ENCODE measurements around the gene SMIM35. TPM values are rescaled to one million over a fixed set of nuclear protein-coding genes. Genes with fewer than 3 reads are reported as not detected.

SMIM35 gene
- total and polyA plus RNA-seq, 2 donors (not counting 3 experiments of a cell fraction or from before 2014, with no cell fraction given), result not detected

DNA sequence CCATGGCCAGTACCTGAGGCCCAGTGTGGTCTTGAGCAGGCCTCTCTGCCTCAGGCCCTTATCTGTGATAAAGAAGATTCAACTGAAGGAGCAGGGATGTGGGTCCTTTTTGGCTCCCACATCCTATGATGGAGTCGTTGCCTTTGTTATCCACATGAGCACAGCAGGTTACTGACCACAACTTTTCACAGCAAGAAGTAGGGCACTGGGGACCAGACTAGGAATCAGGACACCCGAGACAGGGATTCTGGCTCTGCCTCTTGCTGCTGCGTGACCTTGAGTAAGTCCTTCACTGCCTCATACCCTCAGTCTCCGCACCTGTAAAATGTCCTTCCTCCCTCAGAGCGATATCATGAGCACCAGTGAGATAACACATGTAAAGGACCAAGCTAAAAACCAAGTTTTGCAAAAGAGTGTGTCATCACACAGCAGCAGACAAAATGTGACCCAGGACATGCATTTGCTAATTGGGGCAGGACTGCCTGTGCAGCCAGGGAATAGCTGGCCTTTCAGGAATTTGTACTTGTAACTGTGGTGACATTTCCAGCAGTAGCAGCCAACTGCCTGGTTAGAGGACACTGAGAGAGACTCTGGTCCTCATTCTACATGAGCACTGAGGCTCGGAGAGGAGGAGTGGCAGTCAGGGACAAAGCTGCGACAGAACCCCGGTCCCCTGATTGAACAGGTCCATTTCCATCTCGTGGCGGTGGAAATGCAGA is 13.2 kb upstream of the SMIM35 start:
- no peaks in the 10 kb centered on the region for H3K79me2 ChIP-seq (ENCODE audit: control insufficient read depth, insufficient read depth, low read length)
- ChIA-PET POLR2A (no interaction called here), CTCF (interaction anchor here (1.0 to 1.1 kb wide), 2 partner anchors 47 to 99 kb away, joined by 3 to 5 read pairs; no protein-coding TSS in a partner anchor)
- no TSS peak for BruUV-seq (replicated peaks)
- DNase-seq (ENCODE audit: low read depth, low spot score), result no peak
- H3K9me1 ChIP-seq (replicated peaks; ENCODE audit: control insufficient read depth, extremely low read depth, insufficient read depth, low read length), result no peaks in the 10 kb centered on the region
- H3K4me3 ChIP-seq (replicated peaks in 1 of 3; ENCODE audit: insufficient read depth in 1 of 3, low read depth in 1 of 3, low read length in 3 of 3), result no peak overlapping the region
- H3K36me3 ChIP-seq (ENCODE audit: control insufficient read depth in 2 of 2, extremely low read depth in 1 of 2, insufficient read depth in 2 of 2, low read length in 2 of 2), result no peaks in the 10 kb centered on the region
- no peaks in the 10 kb centered on the region for H3K9me3 ChIP-seq (replicated peaks; ENCODE audit: control insufficient read depth, insufficient read depth, low read length)
- FAIRE-seq, result no peak
- H3K27me3 ChIP-seq (ENCODE audit: control insufficient read depth in 2 of 2, insufficient read depth in 2 of 2, low read length in 2 of 2), result peaks cover 2 to 5% of the 10 kb centered on the region in 2 experiments
- no peaks in the 10 kb centered on the region for H4K20me1 ChIP-seq (replicated peaks; ENCODE audit: control insufficient read depth, extremely low read depth, insufficient read depth, low read length)
- H3K9ac ChIP-seq (replicated peaks; ENCODE audit: extremely low read depth, insufficient read depth, low read length), result no peak overlapping the region
- dilution Hi-C loops (cut with MboI; ENCODE audit: extremely low pct_ligation_motif_present, low sequenced_read_pairs) (no loop called here), intact Hi-C loops (cut with micrococcal nuclease) (no loop called here)
- H3K4me2 ChIP-seq (ENCODE audit: insufficient read depth, low read length), result no peak overlapping the region
- no peaks in the 10 kb centered on the region for H3K4me1 ChIP-seq (ENCODE audit: control insufficient read depth, extremely low read depth, insufficient read depth, low read length)
- H2AFZ ChIP-seq (ENCODE audit: low read depth, low read length), result no peak overlapping the region
- TF ChIP-seq FOS (IDR thresholded peaks at IDR 0.05; ENCODE audit: borderline replicate concordance, insufficient read depth, low read length), result no peak
- TF ChIP-seq, protein P1, sequence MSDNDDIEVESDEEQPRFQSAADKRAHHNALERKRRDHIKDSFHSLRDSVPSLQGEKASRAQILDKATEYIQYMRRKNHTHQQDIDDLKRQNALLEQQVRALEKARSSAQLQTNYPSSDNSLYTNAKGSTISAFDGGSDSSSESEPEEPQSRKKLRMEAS (IDR thresholded peaks at IDR 0.05; ENCODE audit: insufficient read depth, insufficient read length), result no peak
- no peak for TF ChIP-seq JUN (IDR thresholded peaks at IDR 0.05; ENCODE audit: borderline replicate concordance, insufficient read depth, insufficient read length, low read depth)
- TF ChIP-seq MYC (IDR thresholded peaks at IDR 0.05; ENCODE audit: low read depth, low read length), result no peak
- TF ChIP-seq, protein P2, sequence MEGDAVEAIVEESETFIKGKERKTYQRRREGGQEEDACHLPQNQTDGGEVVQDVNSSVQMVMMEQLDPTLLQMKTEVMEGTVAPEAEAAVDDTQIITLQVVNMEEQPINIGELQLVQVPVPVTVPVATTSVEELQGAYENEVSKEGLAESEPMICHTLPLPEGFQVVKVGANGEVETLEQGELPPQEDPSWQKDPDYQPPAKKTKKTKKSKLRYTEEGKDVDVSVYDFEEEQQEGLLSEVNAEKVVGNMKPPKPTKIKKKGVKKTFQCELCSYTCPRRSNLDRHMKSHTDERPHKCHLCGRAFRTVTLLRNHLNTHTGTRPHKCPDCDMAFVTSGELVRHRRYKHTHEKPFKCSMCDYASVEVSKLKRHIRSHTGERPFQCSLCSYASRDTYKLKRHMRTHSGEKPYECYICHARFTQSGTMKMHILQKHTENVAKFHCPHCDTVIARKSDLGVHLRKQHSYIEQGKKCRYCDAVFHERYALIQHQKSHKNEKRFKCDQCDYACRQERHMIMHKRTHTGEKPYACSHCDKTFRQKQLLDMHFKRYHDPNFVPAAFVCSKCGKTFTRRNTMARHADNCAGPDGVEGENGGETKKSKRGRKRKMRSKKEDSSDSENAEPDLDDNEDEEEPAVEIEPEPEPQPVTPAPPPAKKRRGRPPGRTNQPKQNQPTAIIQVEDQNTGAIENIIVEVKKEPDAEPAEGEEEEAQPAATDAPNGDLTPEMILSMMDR (IDR thresholded peaks at IDR 0.05; ENCODE audit: extremely low read depth in 1 of 2, insufficient read depth in 1 of 2, low read depth in 1 of 2, low read length in 2 of 2), result no peak
- no peak for TF ChIP-seq POLR2AphosphoS5 (IDR thresholded peaks at IDR 0.05; ENCODE audit: insufficient read depth, low read depth, low read length)
- TF ChIP-seq EZH2 (IDR thresholded peaks at IDR 0.05; ENCODE audit: borderline replicate concordance, low read depth, low read length, severe bottlenecking), result no peak
- TF ChIP-seq GATA2 (IDR thresholded peaks at IDR 0.05; ENCODE audit: insufficient read depth, insufficient read length, low read depth, low read length), result no peak
- TF ChIP-seq POLR2A (IDR thresholded peaks at IDR 0.05; ENCODE audit: low read depth, low read length), result no peak
- H3K27ac ChIP-seq (ENCODE audit: insufficient read depth, low read depth, low read length), result no peak overlapping the region

All from endothelial cell of umbilical vein (primary cell).